ENCODE data around the gene TCF7L2. TPM values are rescaled to one million over a fixed set of nuclear protein-coding genes. Genes with fewer than 3 reads are reported as not detected.

The TCF7L2 gene
- polyA plus RNA-seq, 3 donors, result 46.2 to 52.9 (median 49.5) TPM

DNA sequence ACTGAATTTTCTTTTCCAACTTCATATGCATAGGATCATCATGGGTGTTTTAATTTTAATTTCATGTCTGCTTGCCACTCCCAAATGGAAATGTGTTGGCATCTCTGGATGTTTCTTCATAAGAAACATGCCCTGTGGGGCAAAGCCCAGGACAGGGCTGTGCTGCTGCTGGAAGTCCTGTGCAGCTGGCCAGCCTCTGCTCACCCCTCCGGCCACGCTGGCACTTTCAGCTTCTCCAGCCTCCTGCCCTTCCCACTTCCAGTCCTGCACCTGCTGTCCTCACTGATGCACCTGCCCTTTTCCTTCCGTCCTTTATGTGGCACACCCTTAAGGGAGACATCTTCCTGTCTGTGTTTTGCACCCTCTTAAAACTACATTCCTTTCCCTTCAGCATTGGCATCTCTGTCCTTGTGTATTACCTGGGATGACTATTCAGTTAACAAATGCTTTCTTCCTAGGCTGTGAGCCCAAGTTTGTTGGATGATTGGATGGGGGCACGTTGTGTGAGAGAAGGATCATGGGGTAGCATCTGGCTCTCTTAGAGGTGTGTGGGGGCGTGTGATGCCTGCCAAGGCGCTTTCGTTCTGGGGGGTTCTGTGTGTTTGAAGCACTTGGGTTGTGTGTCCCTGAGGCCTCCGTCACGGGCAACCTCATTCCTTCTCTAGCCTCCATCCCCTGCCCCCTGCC lies 56.8 kb downstream of the TCF7L2 start:
- no peak for DNase-seq (ENCODE audit: extremely low read depth in 1 of 11, low read depth in 9 of 11, low spot score in 4 of 11)

DNA sequence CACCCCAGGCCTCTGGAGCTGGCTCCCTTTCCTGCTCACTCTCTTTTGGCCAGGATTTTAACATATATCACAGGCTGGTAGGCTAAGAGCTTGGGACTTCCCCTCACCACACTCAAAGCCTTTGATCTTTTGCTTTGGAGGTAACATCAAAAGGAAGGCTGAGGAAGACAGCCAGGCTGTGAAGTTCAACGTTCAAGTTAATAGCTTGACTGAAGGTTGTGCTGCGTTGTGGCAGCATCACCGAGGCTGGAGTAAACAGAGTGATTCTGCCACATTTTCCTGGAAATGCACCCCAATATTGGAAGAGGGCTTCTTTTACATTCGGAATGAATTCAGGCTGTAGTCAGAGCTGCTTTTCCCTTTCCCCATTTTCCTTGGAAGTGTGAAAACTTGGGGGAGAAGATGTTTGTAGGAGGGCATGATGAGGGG lies 57.3 kb downstream of the TCF7L2 start:
- DNase-seq (ENCODE audit: extremely low read depth in 1 of 11, low read depth in 9 of 11, low spot score in 4 of 11), result no peak

DNA sequence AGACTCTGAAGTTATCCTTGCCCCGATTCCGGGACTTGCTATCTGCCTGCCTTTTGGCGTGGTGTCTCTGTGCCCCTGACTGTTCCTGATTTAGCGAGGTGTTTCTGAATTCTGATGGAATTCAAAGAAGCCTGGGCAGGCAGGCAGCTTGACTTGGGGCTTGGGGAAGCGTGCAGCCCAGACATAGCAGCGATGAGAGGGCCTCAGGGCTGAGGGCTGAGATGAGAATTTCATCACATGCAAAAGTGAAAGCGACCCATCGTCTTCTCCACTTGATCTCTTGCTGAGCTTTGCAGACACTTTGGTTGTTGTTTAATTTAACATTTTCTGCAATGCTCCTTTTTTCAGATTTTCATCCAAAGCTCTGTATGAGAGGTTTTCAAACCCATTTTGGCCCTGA lies 57.8 kb downstream of the TCF7L2 start:
- no peak for DNase-seq (ENCODE audit: extremely low read depth in 1 of 11, low read depth in 9 of 11, low spot score in 4 of 11)

DNA sequence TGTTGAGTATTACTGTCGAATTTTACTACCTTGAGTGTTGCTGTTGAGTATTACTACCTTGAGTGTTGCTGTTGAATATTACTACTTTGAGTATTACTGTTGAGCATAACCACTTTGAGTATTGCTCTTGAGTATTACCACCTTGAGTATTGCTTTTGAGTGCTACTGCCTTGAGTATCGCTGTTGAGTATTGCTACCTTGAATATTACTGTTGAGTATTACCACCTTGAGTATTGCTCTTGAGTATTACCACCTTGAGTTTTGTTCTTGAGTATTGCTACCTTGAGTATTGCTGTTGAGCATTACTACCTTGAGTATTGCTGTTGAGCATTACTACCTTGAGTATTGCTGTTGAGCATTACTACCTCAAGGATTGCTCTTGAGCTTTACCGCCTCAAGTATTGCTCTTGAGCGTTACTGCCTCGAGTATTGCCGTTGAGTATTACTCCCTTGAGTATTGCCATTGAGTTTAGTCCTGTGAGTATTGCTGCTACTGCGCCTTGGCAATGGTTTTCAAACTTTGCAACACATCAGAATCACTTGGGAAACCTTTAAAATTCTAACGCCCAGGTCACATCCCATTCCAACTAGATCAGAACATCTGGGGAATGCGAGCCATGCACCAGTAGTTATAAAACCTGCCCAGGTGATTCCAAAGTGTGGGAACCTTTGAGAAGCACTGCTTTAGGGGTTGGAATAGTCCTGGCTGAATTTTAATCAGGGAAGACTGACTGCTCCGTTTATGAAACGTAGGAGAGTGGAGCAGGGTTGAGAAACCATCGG lies 61.7 kb downstream of the TCF7L2 start:
- no peak for DNase-seq (ENCODE audit: extremely low read depth in 1 of 11, low read depth in 9 of 11, low spot score in 4 of 11)

DNA sequence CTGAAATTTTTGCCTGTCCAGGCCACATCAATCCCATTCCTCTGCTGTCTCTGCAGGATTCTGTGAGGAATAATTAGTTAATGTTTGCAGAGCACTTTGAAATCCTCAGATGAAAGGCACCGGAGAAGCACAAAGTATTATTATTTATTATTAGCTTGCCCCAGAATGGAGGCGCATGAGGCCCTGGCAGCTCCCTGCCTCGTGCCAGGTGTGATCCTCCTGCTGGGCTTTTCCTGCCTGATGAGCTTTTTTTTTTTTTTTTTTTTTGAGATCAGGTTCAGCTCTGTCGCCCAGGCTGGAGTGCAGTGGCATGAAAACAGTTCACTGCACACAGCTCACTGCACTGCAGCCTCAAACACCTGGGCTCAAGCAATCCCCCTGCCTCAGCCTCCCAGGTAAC lies 65.2 kb downstream of the TCF7L2 start:
- no peak for DNase-seq (ENCODE audit: extremely low read depth in 1 of 11, low read depth in 9 of 11, low spot score in 4 of 11)

DNA sequence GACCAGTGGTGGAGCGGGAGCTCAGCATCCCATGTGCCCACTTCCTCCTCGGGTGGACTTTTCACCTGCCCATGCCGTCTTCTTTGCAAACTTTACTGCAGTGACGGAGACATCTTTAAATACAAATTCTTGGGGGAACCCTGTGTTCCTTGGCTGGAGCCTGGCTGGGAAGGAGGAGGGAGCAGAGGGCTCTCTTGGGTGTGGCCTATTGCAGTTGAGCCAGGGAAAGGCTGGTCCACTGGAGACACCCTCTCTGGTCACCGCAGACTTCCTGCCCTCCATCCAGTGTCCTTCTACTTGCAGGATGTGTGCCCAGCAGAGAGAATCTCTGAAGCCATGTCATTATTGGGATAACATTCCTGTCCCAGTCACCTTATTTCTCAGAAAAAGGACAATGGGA lies 67.3 kb downstream of the TCF7L2 start:
- DNase-seq (ENCODE audit: extremely low read depth in 1 of 11, low read depth in 9 of 11, low spot score in 4 of 11), result no peak

DNA sequence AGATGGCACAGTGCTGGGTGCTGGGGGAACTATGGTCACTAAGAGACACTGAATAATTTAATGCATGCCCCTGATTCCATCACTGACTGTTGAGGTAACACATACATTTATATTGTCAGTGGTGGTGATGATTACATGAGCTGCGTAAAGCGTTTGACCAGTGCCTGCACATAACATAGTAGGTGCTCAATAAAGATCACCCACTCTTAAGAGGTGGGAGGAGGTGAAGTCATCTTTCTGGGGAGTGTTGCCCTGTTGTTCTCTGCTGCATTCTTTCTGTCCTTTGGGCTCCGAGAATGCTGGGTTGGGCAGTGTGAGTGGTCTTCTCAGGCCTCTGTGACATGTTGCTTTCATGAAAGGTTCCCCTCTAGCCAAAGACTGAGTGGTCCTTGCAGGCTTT lies 68.0 kb downstream of the TCF7L2 start:
- DNase-seq (ENCODE audit: extremely low read depth in 1 of 11, low read depth in 9 of 11, low spot score in 4 of 11), result no peak

DNA sequence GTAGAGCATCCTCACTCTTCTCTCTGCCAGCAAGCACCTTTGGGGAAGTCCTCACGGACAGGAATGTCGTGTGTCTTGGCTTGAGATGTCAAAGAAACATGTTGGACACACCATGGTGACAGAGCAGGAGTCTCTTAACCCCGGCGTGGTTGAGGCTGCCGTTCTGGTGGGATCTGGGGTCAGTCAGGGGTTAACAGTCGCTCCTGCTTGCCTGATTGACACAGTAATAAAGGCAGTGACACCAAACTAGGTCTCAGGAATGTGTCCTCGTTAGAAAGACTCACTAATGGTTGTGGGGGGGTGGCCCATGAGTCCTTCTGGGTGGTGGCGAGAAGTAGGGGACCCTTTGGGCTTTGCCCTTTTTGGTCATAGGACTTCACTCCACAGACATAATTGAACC lies 69.0 kb downstream of the TCF7L2 start:
- DNase-seq (ENCODE audit: extremely low read depth in 1 of 11, low read depth in 9 of 11, low spot score in 4 of 11), result no peak

DNA sequence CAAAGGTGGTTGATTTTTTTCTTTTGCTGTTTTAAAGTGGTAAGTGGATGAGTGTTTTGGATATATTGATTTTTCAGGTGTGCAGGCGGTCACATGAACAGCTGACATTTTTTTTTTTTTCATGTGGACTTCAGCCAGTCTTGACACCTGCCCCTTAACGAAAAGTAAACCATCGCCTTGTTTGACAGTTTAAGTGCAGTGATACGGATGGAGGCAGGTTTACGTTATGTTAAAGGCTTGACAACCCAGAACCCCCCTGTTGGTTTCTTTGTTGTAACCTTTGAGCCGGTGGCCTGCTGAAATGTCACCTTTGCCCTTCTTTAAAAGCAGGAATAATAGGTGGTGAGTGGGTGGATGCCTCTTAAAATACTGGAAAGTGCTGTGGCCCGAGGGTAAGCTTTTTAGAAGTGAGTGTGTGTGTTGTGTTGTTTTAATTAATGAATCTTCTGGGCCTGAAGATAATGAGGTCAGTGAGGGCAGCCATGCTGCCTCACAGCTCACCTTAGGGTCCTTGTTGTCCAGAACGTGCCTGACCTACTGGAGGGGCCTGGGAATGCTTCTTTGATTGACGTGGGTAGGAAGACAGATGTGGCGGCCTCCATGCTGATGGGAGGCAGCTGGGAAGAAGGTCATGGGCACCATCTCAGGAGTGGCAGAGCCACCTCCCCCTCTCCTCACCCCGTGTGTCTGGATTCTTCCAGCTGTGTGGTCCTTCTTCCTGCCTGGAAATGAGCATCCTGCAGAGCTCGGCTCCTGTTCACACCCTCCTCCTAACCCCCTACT lies 69.8 kb downstream of the TCF7L2 start:
- DNase-seq (ENCODE audit: extremely low read depth in 1 of 11, low read depth in 9 of 11, low spot score in 4 of 11), result no peak

DNA sequence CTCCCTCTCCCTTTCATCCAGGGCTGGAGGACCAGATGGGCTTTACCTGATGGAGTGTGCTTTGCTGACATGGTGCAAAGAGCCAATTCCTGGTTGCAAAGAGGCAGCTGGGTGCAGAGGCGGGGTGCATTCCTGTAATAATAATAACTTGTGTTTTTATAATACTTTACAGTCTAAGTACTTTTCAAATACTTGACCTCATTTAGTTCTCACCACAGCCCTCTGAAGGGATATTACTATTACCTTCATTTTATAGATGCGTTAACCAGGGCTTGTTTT lies 70.4 kb downstream of the TCF7L2 start:
- no peak for DNase-seq (ENCODE audit: extremely low read depth in 1 of 11, low read depth in 9 of 11, low spot score in 4 of 11)

DNA sequence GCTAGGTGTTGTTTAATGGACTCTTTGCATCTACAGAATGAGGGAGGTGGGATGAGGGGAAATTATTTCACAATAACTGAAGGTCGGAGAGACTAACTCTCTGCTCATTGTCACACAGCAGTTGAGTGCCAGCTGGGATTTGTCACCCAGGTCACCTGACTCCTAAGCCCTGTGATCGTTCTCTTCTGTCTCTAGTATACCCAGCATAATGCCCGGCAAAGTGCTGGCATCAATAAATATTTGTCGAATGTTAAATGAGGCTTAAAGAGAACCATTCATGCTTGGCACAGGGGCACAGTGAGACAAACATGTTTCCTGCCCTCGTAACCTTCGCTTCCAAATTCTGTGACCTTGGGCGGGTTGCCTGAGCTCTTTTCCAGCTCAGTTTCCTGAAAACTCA lies 70.8 kb downstream of the TCF7L2 start:
- no peak for DNase-seq (ENCODE audit: extremely low read depth in 1 of 11, low read depth in 9 of 11, low spot score in 4 of 11)

DNA sequence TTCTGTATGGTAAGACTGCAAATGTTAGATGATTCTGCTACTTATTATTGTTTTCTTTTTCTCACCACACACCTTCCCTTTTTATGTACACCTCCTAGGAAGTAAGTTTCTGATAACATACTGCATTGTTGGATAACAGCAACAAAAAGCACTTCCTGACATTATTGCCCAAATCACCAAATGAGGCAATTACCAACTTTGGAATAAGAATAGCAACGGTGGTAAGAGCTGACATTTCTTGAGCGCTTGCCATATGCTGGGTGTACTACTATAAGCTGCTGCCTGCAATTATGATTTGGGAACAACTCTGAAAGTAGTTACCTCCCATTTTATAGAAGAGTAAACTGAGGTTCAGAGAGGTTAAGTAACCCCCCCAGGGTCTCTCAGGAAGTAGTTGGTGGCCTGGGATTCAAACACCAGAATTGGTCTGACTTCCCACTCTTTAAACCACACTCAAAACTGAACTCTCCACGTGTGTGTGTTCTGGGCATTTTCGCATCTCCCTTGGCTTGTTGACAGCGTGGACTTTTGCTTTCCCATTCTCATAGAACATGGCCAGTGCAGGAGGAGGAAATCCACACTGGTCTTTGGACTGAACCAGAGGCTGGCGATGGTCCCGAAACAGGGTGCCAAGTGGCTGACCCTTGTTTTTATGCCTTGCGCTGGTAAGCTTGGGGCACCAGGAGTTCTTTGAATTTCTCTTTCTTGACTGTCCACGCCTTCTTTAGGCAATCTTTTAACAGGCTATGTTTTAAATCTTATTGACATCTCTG lies 71.4 kb downstream of the TCF7L2 start:
- no peak for DNase-seq (ENCODE audit: extremely low read depth in 1 of 11, low read depth in 9 of 11, low spot score in 4 of 11)

DNA sequence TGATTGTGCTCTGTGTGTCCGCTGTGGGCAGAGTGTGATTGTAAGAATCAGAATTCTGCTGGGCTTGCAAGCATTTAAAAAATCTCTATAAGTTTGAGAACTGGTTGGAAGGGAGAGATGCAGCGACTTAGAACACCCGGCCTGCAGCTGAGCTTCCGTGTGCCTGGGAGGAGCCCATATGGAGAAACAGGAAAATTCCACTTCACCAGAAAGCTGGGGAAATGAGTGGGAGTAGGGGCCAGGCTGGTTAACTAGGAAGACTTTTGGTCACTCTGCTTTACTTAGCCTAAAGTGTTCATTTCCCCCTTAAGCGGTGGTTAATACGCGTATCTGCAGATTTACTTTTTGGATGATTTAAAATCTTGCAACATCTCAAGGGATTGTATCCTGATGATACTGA lies 72.2 kb downstream of the TCF7L2 start:
- DNase-seq (ENCODE audit: extremely low read depth in 1 of 11, low read depth in 9 of 11, low spot score in 4 of 11), result no peak

DNA sequence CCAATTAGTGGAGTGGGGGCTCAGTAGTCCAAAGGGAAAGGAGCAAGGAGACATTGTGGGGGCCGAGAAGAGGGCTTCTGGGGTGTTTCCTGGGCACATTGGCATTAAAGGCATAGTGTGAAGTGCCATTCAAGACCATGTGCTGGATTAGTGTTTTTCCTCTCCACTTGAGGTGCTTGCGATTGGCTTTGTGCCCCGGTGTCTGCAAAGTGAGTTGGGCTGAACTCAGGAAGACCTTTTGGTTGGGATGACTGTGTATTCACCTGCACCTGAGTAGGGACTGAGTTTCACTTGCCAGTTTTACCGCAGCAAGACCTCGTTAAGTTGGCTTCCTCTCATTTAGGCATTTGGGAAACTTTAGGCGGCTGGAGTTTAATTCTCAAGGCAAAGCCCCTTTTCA lies 73.0 kb downstream of the TCF7L2 start:
- no peak for DNase-seq (ENCODE audit: extremely low read depth in 1 of 11, low read depth in 9 of 11, low spot score in 4 of 11)

DNA sequence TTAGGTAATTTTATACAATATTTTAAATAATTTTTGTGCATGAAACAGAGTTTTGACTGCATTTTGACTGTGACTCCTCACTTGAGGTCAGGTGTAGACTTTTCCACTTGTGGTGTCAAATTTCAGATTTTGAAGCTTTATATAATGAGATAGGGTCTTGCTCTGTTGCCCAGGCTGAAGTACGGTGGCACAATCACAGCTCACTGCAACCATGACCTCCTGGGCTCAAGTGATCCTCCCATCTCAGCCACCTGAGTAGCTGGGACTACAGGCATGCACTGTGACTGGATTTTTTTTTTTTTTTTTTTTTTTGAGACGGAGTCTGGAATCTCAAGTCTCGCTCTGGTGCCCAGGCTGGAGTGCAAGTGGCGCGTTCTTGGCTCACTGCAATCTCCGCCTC lies 74.9 kb downstream of the TCF7L2 start:
- no peak for DNase-seq (ENCODE audit: extremely low read depth in 1 of 11, low read depth in 9 of 11, low spot score in 4 of 11)

DNA sequence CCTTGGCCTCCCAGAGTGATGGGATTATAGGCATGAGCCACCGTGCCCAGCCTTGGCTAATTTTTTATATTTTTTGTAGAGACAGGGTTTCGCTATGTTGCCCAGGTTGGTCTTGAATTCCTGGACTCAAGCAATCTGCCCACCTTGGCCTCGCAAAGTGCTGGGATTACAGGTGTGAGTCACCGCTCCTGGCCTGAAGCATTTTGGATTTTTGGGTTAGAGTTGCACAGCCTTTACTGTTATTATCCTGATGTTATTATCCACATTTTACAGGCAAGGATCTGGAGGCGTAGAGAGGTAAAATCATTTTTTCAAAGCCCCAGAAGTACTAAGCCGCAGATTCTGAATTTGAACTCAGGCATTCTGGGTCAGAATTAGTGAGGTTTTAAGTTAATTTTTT lies 75.4 kb downstream of the TCF7L2 start:
- no peak for DNase-seq (ENCODE audit: extremely low read depth in 1 of 11, low read depth in 9 of 11, low spot score in 4 of 11)

DNA sequence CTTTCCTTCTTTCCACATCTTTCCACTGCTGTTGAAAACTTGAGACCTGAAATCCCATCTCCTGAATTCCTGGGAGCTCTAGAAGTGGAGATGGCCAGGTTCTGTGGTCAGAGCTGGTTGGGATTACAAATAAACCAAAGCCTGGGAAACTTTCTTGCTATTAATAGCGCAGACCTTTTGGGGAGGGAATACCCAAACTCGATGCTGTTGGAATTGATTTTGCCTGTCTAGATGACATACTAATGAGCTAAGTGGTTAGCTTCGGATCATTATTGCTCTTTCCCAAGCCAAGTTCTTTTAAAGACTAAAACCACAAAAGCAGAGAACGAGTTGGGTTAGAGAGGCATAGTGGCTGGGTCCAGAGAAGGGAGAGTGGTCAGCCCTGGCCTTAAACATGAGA lies 76.6 kb downstream of the TCF7L2 start:
- DNase-seq (ENCODE audit: extremely low read depth in 1 of 11, low read depth in 9 of 11, low spot score in 4 of 11), result no peak

DNA sequence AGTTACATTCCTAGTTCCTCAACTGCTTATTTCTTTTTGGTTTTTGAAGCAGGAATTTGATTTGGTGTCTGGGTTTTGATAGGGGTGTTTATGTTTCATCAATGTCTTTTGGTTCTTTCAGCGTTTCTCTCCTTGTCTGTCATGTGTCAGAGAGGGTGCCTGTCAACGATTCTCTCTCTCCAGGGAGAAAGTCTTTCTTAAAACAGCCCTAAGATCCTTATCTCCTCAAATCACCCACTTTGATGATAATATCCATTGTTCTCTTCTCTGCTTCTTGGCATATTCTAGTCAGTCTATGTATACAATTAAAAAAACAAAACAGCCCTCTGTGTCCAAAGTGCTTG lies 77.2 kb downstream of the TCF7L2 start:
- DNase-seq (ENCODE audit: extremely low read depth in 1 of 11, low read depth in 9 of 11, low spot score in 4 of 11), result no peak

DNA sequence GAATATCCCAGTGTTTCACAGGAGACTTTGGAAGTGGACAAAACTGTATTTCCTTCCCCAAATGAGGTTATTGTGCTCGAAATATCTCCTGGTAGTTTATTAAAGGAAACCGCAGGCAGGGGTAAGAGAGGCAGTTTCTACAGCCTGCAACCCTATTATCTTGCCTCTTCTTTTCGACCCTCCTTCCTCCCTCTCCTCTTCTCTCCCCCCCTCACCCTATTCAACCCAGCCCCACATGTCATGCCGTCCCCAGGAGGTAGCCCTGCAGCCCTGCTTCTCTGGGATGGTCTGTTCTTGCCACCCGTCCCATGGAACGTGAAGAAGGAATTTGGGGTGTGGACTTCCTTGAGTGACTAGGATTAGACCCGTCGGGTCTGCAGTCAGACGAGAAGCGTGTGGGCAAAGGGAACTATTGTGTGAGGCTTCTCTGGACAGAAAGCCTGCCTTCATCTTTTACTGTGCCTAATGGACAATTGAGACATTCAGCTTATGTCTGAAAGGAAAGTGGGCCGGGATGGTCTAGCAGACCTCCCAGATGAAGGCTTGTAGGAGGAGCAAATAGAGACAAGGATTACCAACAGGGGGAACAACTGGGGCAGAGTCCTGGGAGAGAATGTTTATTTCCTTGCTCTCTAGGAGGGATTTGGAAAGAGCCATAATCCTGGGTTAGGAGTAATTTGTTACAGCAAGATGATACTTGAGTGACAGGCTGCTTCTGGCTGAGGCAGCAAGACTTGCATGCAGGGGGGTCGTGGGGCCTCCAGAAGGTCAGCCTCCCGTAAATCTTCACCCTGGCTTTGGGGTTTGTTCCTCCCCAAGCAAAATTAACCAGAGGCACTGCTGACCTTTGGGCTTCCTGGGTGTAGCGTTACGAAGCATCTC lies 77.8 kb downstream of the TCF7L2 start:
- DNase-seq (ENCODE audit: extremely low read depth in 1 of 11, low read depth in 9 of 11, low spot score in 4 of 11), result no peak

All from renal cortex interstitium (tissue), 11 donors.